HG03066 (cell line): ENCODE data around the gene CELF5.

Source experiments
- ATAC-seq: cut with Tn5 transposase; IDR thresholded peaks from one replicate; pipeline ENCODE4 v1.9.1; 2021; ENCODE audit warnings: low read depth; ENCODE audit not compliant: unreplicated experiment

CELF5 gene

DNA sequence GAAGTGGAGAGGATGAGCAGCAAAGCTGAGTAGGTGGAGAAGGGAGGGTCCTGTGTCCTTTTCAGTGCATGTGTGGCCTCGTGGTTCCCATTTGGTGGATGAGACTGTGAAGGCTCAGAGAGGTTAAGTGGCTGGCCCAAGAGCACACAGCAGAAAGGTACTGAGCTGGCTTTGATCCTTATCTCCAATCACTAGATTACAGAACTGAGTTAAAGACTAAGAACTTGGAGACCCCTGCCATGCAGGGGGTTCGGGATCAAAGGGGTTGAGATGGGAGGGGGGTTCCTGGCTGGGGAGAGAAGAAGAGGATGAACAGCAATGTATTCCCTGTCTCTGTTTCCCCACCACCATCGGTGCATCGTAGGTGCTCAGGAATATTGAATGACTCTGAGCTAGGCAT, 11.8 kb downstream of the CELF5 start:
- no peak for ATAC-seq

DNA sequence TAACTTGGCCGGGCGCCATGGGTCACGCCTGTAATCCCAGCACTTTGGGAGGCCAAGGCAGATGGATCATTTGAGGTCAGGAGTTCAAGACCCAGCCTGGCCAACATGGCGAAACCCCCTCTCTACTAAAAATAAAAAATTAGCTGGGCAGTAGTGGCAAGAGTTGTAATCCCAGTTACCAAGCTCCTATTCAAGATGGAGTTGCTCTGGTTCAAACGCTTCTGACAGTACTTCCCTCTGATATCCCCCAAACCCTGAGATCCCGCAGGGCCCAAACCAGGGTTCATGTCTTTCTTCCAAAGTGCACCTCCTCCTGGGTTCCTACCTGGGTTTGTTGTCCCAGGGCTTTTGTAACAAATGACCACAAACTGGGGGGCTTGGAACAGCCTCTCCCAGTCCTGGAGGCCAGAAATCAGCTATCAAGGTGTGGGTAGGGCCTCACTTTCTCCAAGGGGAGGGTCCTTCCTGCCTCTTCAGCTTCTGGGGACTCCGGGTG, 13.7 kb downstream of the CELF5 start:
- no peak for ATAC-seq

DNA sequence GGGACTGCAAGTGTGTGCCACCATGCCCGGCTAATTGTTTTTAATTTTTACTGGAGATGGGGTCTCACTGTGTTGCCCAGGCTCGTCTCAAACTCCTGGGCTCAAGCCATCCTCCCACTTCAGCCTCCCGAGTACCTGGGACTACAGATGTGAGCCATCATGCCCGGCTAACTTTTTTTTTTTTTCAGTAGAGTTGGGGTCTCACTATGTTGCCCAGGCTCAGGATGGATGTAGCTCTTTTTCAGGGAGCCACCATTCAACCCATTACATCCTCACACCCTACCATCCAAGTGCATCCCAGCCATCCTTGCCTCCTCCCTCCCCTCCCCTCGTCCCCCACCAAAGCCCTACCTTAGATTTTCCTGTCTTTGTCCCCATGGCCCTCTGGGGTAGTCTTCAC, 14.9 kb downstream of the CELF5 start:
- ATAC-seq: no peak

DNA sequence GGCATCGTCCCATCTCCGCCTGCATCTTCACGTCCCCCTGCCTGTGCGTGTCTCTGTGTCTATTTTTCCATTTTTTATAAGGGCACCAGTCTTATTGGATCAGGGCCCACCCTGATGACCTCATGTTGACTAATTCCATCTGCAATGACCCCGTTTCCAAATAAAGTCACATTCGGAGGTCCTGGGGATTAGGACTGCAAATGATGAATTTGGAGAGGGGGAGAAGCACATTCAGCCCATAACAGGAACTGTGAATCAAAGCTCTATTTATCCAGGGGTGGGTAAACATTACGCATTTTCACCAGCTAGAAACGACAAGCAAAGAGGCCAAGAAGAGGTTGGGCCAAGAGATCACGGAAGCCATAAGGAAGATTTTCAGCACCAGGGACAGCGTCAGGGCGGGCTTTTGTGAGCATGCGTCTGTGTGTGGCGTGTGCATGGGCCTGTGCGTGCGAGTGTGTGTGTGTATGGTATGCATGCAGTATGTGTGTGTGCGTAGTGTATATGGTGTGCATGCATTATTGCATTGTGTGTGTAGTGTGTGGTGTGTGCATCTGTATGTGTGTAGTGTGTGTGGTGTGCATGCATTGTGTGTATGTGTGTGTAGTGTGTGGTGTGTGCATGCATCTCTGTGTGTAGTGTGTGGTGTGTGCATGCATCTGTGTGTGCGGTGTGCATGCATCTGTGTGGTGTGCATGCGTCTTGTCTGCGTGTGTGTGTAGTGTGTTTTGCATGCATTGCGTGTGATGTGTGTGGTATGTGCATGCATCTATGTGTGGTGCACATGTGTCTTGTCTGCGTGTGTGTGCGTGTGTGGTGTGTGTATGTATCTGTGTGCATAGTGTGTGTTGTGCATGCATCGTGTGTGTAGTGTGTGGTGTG, 19.6 kb downstream of the CELF5 start:
- no peak for ATAC-seq

DNA sequence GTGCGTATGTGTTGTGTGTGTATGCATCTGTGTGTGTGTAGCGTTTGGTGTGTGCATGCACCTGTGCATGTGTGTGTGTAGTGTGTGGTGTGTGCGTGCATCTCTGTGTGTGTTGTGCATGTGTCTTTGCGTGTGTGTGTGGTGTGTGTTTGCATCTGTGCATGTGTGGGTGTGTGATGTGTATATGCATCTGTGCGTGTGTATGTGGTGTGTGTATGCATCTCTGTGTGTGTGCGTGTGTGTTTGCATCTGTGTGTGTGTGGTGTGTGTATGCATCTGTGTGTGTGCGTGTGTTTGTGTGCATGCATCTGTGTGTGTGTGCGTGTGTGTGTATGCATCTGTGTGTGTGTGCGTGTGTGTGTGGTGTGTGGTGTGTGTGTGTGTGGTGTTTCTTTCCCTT, 20.6 kb downstream of the CELF5 start:
- ATAC-seq: no peak

DNA sequence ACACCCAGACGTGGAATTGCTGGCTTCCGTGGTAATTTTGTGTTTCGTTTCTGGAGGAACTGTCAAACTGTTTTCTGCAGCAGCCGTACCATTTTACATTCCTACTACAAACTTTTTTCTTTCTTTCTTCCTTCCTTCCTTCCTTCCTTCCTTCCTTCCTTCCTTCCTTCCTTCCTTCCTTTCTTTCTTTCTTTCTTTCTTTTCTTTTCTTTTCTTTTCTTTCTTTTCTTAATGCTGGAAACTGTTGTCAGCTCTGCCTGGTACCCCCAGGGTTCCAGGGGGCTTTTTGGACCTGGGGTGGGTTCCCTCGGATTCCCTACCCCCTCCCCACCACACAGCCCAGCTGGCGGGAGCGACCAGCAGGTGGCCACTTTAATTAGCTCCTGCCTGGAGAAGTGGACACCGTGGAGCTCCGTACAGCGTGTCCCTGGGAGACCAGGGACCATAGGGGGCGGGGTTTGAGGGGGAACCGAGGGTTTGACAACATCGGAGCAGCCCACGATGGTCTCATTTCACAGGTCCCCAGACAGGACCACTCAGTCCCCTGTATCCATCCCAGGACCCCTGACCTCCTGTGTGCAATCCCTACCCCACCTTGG, 24.4 kb downstream of the CELF5 start:
- no peak for ATAC-seq

DNA sequence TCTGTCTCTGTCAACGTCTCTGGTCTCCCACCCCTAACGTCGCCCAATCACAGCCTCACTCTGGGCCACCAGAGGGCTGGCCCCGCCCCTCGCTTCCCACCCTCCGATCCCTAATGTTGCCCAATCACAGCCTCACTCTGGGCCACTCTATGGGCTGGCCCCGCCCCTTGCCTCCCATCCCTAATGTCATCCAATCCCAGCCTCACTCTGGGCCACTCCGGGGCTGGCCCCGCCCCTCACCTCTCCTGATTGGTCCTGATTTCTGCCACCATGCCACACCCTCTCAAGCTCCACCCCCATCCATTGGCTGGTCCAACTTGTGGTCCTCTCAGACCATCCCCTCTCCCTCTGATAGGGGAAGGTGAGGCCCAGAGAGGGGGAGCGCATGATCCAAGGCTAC, 24.9 kb downstream of the CELF5 start:
- ATAC-seq: no peak

DNA sequence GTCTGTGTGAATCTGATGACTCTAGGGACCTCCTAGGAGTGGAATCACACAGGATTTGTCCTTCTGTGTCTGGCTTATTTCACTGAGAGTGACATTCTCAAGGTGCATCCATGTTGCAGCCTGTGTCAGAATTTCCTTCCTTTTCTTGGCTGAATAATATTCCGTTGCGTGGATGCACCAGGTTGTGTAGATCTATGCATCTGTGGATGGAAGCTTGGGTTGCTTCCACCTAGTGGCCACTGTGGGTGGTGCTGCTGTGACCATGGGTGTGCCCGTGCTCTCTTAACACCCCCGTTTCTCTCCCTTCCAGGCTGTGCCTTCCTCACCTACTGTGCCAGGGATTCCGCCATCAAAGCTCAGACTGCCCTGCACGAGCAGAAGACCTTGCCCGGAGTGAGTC, 26.2 kb downstream of the CELF5 start:
- ATAC-seq: no peak

DNA sequence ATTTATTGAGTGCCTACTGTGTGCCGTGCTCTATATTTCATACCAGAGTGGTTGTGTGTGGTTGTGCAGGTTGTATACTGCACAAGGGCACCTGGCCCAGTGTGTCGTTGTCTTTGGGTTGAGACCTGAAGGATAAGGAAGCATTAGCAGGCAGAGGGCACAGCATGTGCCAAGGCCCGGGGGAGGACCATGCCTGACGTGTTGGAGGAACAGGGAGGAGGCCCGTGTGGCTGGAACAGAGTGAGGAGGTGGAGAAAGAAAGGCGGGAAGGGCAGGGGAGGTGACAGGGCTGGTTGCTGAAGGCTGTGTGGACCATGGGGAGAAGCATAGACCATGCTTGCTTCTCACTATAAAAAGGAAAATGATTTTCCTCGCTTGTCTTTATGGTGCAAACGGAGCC, 26.8 kb downstream of the CELF5 start:
- ATAC-seq: no peak

DNA sequence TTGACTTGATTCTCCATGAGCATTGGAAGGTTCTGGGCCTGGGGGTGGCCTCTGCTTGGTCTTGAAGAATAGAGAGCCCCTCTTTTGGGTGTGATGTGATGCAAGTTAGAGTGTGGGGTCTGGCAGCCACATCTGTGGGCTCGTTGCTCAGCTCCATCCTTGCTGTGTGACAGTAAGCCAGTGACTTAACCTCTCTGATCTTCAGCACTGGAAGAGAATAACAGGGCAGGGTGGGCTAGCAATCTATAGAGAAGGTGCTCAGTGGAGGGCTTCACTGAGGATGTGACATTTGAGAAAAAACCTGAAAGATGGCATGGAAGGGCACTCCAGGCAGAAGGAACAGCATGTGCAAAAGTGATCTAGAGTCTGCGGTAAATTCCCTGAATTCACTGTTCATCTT, 28.2 kb downstream of the CELF5 start:
- ATAC-seq: no peak

DNA sequence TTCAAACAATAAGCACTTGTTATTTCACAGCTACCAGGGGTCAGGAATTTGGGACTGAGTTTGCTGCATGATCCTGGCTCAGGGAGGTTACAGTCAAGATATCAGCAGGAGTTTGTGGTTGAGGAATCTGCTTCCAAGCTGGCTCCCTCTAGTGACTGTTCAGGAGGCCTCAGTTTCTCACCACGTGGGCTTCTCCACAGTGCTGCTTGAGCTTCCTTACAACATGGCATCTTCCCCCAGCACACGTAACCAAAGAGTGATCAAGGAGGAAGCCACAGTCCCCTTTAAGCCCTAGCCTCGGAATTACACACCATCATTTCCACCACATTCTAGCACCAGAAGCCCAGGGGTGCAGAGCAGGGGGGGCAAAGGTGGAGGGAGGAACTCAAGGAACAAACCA, 28.8 kb downstream of the CELF5 start:
- ATAC-seq: no peak

DNA sequence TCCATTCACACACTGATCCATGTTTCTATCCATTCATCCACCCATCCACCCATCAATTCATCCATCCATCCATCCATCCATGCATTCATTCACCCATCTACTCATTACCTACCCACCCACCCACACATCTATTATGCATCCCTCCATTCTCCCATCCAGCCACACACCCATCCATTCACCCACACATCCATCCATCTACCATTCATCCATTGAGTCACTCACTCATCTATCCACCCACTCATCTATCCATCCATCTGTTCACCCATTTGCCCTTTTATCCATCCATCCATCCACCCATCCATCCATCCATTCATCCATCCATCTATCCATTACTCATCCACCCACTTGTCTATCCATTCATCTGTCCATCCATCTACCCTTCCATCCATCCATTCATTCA, 30.1 kb downstream of the CELF5 start:
- ATAC-seq: no peak

DNA sequence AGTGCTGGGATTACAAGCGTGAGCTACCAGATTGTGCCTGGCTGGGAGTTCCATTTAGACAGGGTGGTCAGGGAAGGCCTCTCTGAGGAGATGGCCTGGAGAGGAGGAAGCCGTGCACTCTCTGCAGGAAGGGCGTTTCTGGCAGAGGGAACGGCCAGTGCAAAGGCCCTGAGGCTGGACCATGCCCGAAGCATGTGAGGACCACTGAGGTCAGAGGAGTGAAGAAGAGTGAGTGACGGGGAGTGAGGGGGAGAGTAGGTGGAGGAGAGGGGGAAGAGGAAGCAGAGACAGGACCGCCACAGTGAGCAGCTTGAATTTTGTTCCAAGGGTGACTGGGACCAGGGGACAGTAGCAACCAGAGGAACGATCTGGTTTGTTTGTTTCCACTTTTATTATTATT, 32.6 kb downstream of the CELF5 start:
- no peak for ATAC-seq

DNA sequence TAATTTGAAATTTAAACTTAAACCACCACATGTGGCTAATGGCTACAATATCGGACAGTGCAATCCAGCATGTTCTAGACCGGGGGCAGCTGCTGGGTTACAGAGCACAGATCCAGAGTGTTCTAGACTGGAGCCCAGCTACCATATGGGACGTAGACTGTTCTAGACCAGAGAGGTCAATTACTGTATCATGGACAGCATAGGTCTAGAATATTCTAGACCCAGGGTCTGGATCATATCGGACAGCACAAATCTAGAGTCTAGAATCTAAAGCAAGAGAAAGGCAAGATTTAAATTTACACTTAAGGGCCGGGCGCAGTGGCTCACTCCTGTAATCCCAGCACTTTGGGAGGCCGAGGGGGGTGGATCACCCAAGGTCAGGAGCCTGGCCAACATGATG, 37.9 kb downstream of the CELF5 start:
- no peak for ATAC-seq

DNA sequence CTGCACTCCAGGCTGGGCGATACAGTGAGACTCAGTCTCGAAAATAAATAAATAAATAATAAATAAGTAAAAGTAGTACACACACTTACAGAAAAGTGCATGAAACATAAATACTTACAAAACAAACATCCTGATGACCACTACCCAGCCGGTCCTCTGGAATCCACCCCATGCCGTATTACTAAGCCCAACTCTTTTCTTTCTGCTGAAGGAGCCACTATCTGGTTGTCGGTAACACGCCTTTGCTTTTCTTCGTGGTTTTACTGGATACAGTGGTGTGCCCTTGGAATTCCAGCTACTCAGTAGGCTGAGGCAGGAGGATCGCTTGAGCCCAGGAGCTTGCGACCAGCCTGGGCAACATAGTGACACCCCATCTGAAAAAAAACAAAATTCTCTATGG, 39.4 kb downstream of the CELF5 start:
- ATAC-seq: no peak

DNA sequence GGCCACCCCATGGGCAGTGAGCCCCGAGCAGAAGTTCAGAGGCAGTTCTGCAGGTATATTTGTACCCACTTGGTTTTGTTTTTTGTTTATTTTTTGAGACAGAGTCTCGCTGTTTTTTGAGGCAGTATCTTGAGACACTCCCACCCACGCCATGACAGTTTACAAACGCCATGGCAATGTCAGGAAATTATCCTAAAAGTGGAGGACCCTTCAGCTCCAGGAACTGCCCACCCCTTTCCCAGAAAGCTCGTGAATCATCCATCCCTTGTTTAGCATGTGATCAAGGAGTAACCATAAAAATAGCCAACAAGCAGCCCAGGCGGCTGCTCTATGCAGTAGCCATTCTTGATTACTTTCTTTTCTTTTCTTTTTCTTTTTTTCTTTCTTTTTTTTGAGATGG, 41.0 kb downstream of the CELF5 start:
- ATAC-seq: no peak

DNA sequence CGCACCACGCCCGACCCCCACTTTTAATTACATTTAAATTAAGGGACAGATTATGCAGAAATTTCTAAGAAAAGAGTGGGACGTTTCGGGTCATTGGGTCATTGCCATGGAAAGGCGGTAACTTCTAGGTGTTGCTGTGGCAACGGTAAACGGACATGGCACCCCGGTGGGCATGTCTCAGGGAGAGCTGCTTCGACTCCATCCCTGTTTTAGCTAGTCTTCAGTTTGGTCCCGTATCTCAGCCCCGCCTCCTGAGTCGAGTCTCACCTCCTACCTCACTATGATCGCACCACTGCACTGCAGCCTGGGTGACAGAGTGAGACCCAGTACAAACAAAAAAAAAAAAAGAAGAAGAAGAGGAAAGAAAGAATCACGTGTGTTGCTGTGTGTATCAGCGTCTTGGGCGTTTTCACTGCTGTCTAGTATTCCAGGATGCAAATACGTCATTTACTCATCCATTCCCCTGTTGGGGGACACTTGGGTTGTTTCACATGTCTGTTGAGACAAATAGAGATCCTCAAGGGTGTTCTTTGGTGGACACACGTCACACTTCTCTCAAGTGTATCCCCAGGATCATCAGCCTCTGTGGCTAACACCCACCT, 41.7 kb downstream of the CELF5 start:
- no peak for ATAC-seq

DNA sequence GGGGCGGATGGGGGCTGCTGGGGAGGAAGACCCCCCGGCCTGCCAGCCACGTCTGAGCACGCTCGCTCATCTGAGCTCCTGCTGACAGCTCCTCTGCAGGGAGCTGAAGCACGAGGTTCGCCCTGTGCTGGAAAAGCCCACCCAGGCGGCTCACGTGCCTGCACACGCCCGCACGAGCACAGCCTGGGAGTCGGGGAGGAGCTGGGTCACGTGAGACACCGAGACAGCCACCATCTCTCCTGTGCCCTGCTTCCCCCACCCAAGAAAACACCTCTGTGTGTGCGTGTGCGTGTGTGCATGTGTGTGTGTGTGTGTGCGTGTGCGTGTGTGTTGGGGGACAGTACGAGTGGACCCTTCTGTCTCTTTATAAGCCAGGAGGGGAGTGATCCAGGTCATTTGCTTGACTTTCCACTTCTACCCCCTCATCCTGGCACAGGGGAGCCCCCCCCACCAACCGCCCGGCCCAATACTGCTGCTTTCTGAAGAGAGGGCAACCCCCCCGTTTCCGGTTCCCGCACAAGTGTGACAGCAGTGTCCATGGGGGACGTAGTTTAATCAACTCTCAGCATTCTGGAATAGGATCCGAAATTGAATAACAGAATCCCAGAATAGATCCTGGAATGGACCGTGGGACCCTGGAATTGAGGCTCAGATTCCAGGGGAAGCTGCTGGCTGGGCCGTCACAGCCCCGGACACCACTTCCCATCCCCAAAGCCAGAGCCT, 42.5 kb downstream of the CELF5 start:
- ATAC-seq: no peak

DNA sequence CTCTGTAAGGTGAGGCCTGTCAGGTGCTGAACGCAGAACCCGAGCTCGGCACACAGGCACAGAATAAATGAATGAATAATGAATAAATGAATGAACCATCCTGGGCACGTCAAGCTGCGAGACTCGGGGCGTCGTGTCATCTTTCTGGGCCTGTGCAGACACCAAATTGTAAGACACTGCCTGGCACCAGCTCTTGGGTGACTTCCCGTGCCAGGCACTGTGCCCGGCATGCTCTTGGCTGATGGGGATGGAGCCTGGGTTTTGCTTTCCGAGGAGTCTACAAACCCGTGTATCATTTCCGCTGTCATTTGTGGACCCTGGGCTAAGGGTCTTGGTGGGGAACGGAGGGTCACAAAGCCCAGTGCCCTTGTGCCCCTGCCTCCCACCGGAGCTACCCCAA, 43.9 kb downstream of the CELF5 start:
- no peak for ATAC-seq

DNA sequence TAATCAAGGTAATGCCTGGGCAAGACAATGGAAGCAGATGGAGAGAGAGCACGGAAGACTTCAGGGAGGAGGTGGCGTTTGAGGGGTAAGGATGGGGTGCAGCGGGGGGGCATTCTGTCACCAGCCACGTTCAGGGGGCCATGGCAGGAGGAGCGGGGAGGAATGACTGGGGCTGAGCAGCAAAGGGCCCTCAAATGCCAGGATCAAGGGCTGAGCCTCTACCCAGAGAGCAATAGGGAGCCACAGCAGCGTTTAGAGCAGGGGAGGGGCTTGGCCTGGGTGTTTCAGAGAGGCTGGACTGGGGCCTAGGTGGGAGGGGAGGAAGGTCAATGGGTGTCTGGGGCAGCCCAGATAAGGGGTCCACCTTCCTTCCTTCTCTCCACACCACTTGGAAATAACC, 44.3 kb downstream of the CELF5 start:
- no peak for ATAC-seq
